MV-4-11 (cell line): ENCODE data around the gene LYST.
"Not testable (repeated sequence)": the region's sequence is repeated elsewhere in the genome, so short reads cannot be mapped to it uniquely, and the experiment has no call there.

ENCODE experiments used
- DNase-seq: peaks from one replicate; lab custom pipeline; 2025; lab: John Stamatoyannopoulos, UW

Gene LYST

GRCh38 chr1:235866205-235866912 lies at the start of gene LYST:
Gene LYST (minus strand): TSS chr1:235866906. CDS start chr1:235830417, 36,489 bp downstream.
- no peak for DNase-seq

- not testable (repeated sequence) for DNase-seq
Measured at GRCh38 chr1:235915489-235915888, 48.8 kb upstream of the LYST start.

GRCh38 chr1:235913311-235913710 lies 46.6 kb upstream of the LYST start:
- no peak for DNase-seq

- no peak for DNase-seq
Measured at GRCh38 chr1:235911876-235912275, 45.2 kb upstream of the LYST start.

GRCh38 chr1:235911300-235911662 lies 44.6 kb upstream of the LYST start:
- DNase-seq: no peak

- DNase-seq: peak; percentile 78
Measured at GRCh38 chr1:235910357-235911299, 43.9 kb upstream of the LYST start.

GRCh38 chr1:235908742-235909520 lies 42.2 kb upstream of the LYST start:
- no peak for DNase-seq

- no peak for DNase-seq
Measured at GRCh38 chr1:235907897-235908240, 41.2 kb upstream of the LYST start.

- no peak for DNase-seq
Measured at GRCh38 chr1:235907187-235907896, 40.6 kb upstream of the LYST start.

GRCh38 chr1:235906436-235906835 lies 39.7 kb upstream of the LYST start:
- no peak for DNase-seq

- DNase-seq: not testable (repeated sequence)
Measured at GRCh38 chr1:235903809-235904208, 37.1 kb upstream of the LYST start.

- no peak for DNase-seq
Measured at GRCh38 chr1:235902677-235903542, 36.2 kb upstream of the LYST start.

- DNase-seq: no peak
Measured at GRCh38 chr1:235901461-235901860, 34.8 kb upstream of the LYST start.

- no peak for DNase-seq
Measured at GRCh38 chr1:235898126-235898525, 31.4 kb upstream of the LYST start.

GRCh38 chr1:235893840-235894239 lies 27.1 kb upstream of the LYST start:
- no peak for DNase-seq

GRCh38 chr1:235892734-235893413 lies 26.2 kb upstream of the LYST start:
- peak; percentile 92 for DNase-seq

GRCh38 chr1:235892202-235892601 lies 25.5 kb upstream of the LYST start:
- no peak for DNase-seq

- DNase-seq: peak; percentile 84
Measured at GRCh38 chr1:235888119-235888643, 21.5 kb upstream of the LYST start.

- DNase-seq: no peak
Measured at GRCh38 chr1:235887676-235888075, 21.0 kb upstream of the LYST start.

GRCh38 chr1:235885655-235886262 lies 19.1 kb upstream of the LYST start:
- DNase-seq: no peak
